OCI-LY3 (cell line): ENCODE measurements around the gene ARMC9.

Experiments used
- CTCF ChIP-seq: fragments of 200-600, 300-600 bp; sonication (generic); IDR thresholded peaks from 2 replicates; pipeline ENCODE4 v1.5.1; 2014; ENCODE audit warnings: antibody characterized with exemption, low read length, low read depth
- EZH2phosphoT487 ChIP-seq: fragments of 200-600 bp; shearing (Covaris generic); IDR thresholded peaks from 2 replicates; pipeline ENCODE4 v1.6.1; 2018; ENCODE audit warnings: antibody characterized with exemption, mixed run types, low read depth

GRCh38 chr2:231386446-231386845 is 188.0 kb downstream of the ARMC9 start:
- no peak for TF ChIP-seq CTCF
- TF ChIP-seq EZH2phosphoT487: no peak
